ENCODE data around the gene ZNF555.

- TF ChIP-seq EZH2 (IDR thresholded peaks at IDR 0.05) (no peak), CTCF (IDR thresholded peaks at IDR 0.05) (no peak)
Measured at GRCh38 chr19:2845107-2845506, 3.8 kb downstream of the ZNF555 start.

All from neural progenitor cell (in vitro differentiated cells).